ENCODE results near the gene SLC4A7.
"Not testable (repeated sequence)": the region's sequence is repeated elsewhere in the genome, so short reads cannot be mapped to it uniquely, and the experiment has no call there.

The SLC4A7 gene

DNA sequence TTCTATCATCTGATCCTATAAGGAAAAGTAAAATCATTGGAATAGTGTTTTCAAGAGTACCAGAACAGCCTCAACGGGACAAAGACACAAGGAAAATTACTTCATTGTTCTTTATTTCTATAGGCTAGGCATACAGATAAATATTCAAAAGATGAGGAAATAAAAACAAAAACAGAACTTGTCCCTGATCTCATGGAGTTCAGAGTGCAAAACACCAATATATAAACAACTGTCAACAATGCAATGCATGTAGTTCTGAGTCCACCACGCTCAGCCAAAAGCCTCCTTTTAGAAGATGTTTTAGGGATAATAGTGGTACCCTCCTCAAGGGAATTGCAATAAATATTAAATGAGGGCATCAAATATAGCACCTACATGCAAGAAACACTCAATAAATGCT lies 4.6 kb upstream of the SLC4A7 start:
- DNase-seq (ENCODE audit: insufficient read length, low spot score) (no peak), FAIRE-seq (no peak)

- no peak for FAIRE-seq
Measured at GRCh38 chr3:27487383-27487782, 3.2 kb upstream of the SLC4A7 start.

GRCh38 chr3:27486336-27486735 lies 2.2 kb upstream of the SLC4A7 start:
- DNase-seq (ENCODE audit: insufficient read length, low spot score) (no peak), FAIRE-seq (no peak)

More at GRCh38 chr3:27487383-27487782, 3.2 kb upstream of the SLC4A7 start:
- no peak for DNase-seq (ENCODE audit: insufficient read length, low spot score)

DNA sequence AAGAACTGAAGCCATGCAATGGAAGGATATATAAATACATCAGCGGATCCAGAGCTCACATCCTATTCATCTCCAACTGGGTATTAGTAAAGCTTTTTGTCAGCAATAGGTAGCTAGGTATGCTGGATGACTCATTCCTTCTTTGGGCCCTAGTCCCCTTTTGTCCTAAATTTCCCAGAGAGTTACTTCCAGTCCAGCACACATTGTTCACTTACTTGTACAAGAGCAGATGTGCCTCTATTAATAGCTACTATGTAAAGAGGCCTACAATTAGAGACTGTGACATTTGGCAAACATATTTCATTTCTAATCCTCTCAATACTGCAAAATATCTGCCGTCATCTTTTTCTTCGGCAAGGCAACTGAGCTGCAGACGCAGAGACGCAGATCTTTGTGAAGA lies 1.7 kb upstream of the SLC4A7 start:
- DNase-seq (ENCODE audit: insufficient read length, low spot score) (no peak), FAIRE-seq (no peak)

GRCh38 chr3:27483117-27484014 lies 818 bp downstream of the SLC4A7 start:
- DNase-seq (ENCODE audit: insufficient read length, low spot score) (peak; percentile 40), FAIRE-seq (no peak)

DNA sequence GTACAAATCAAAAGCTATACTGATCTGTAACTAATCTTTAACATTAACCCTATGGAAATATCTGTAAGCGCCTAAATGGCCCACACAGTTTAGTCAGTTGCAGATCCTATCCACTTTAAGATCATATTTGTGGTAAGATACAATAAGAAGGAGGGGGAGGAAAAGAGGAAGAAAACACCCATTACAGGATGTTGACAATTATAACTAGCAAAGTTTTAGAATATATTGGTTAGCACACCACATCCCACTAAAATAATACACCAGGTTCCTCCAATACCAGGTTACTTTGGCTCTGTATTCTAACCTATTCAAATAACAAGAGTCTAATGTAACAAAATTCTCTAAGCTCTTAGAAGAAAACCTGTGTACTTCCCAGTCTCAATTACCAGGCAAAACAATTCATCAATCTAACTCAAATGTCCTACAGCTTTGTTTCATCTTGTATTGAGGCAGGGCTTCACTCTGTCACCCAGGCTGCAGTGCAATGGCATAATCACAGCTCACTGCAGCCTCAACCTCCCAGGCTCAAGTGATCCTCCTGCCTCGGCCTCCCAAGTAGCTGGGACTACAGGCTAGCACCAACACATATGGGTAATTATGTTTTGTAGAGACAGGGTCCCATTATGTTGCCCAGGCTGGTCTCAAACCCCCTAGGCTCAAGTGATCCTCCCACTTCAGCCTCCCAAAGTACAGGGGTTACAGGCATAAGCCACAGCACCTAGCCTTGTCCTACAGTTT lies 4.2 kb downstream of the SLC4A7 start:
- FAIRE-seq (no peak), DNase-seq (ENCODE audit: insufficient read length, low spot score) (no peak)

DNA sequence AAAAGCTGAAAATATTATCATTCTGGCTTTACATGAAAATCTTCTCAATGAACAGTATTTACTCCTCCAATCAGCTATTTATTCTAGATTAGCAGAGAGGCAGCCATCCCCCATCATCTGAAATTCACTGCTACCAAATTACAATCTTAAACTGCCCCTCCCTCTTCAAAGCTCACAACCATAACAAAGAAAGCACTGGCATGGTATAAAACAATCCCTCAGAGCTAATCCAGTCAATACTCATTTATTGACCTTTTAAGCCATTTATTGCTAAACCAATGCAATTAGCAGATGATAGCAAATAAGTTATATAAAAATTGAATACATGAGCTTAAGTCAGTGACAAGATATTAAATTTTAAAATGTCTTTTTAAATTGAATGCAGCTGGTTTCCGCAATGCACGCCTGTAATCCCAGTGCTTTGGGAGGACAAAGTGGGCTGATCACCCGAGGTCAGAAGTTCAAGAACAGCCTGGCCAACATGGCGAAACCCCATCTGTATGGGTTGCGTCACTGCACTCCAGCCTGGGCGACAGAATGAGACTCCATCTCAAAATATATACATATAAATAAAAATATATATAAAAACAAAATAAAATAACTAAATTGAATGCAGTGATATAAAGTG lies 12.1 kb downstream of the SLC4A7 start:
- DNase-seq (ENCODE audit: insufficient read length, low spot score) (no peak), FAIRE-seq (no peak)

DNA sequence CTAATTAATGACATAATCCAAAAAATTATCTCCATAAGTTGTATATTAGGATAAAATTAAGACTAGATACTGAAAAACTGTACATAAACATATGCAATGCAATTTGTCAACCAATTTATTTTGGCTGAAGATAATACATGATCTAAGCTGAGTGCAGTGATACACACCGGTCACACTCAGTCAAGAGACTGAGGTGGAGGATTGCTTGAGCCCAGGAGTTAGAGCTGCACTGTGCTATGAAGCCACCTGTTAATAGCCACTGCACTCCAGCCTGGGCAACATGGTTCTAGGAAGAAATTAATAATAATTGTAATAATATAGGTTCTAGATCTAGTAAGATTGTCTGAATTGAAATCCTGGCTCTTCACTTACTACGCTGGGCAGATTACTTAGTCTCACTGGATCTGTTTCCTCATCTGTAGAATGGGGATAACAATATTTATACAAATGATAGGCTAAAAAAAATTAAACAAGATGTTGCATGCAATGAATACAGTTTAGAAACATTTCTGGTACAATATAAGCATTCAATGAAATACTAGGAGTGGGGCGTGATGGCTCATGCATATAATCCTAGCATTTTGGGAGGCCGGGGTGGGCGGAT lies 15.8 kb downstream of the SLC4A7 start:
- DNase-seq (ENCODE audit: insufficient read length, low spot score), result no peak
- FAIRE-seq, result no peak

GRCh38 chr3:27467545-27467944 lies 16.6 kb downstream of the SLC4A7 start:
- FAIRE-seq (no peak), DNase-seq (ENCODE audit: insufficient read length, low spot score) (peak; percentile 52)

DNA sequence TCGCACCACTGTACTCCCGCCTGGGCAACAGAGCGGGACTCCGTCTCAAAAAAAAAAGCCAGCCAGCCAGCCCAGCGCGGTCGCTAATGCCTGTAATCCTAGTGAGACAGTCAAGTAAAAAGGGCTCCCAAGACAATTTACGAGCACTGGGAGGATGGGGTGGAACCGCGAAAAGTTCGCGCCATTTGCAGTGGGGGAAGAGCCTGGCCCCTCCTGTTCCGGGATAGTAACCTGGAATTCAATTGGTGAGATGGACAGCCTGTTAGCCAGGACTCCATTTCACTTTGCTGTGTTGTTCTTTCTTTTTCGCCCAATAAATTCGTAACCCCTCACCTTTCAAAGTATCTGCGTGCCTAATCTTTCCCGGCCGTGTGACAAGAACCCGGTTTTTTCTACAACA lies 19.5 kb downstream of the SLC4A7 start:
- no peak for DNase-seq (ENCODE audit: insufficient read length, low spot score)
- no peak for FAIRE-seq

GRCh38 chr3:27462228-27462627 lies 22.0 kb downstream of the SLC4A7 start:
- DNase-seq (ENCODE audit: insufficient read length, low spot score), result no peak
- FAIRE-seq, result no peak

DNA sequence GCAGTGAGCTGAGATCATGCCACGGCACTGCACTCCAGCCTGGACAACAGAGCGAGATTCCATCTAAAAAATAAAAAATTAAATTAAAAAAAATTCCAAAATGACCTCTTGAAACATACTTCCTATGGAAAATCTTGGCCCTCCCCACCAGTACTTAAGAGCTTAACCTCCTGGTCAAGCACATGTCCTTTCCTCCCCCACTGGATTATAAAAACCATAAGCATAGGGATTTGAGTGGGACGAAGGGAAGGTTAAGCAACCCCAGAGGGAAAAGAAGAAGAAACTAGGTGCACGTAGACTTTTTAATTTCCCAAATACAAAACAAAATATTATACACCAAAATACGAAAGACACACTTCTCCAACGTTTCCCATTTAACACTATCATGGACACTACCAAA lies 25.3 kb downstream of the SLC4A7 start:
- DNase-seq (ENCODE audit: insufficient read length, low spot score) (no peak), FAIRE-seq (no peak)

DNA sequence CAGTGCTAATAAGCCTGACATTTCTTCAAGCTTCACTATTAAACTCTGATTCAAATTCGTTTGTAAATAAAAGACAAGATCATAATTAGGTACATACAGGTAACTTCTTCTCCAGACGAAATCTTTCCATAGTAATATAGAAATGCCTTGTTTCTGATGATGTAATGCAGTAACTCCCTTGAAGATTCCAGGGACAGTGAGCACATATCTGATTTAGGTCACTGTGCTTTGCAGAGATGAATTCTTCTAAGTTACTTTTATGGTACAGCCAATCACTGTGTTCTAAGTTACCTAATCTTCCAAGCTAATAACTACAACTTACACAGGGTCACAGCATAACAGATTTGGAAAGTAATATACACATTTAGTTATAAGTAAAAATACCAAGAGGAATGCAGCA lies 27.6 kb downstream of the SLC4A7 start:
- FAIRE-seq, result no peak

DNA sequence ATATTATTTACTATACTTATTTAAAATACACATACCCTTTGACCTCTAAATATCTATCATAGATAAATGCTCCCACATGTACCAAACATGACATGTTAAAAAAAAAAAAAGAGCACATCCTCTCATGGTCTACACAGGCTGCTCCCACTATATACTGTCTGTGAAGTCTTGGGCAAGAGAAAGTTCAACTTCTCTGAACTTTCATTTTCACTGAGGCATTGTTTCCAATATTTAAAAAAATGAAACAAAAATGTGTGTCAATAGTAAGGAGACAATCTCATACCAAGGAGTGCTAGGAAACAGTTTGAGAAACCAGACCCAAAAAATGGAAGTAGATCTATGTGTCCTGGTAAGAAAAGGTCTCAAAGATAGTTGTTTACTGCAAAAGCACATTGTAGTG lies 29.3 kb downstream of the SLC4A7 start:
- no peak for DNase-seq (ENCODE audit: insufficient read length, low spot score)
- no peak for FAIRE-seq

More for the DNA sequence above, 27.6 kb downstream of the SLC4A7 start:
- no peak for DNase-seq (ENCODE audit: insufficient read length, low spot score)

- DNase-seq (ENCODE audit: insufficient read length, low spot score), result no peak
- no peak for FAIRE-seq
Measured at GRCh38 chr3:27454461-27454860, 29.7 kb downstream of the SLC4A7 start.

- DNase-seq (ENCODE audit: insufficient read length, low spot score) (no peak), FAIRE-seq (no peak)
Measured at GRCh38 chr3:27452368-27453090, 31.7 kb downstream of the SLC4A7 start.

- FAIRE-seq, result no peak
- DNase-seq (ENCODE audit: insufficient read length, low spot score), result no peak
Measured at GRCh38 chr3:27451842-27452241, 32.3 kb downstream of the SLC4A7 start.

DNA sequence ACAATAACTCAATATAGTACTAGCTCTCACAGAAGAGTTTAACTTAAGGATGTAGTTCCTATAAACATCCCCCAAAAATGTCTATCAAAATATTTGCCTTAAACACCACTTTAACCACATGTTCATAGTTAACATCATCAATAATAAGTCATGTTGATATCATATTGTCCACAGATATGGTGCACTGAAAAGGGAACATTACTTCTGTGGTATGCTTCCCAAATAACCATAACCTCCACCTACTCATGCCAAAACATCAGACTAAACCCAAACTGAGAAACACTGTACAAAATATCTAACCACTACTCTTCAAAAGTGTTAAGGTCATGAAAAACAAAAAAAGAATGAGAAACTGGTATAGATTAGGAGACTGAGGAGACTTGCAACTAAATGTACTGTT lies 32.9 kb downstream of the SLC4A7 start:
- DNase-seq (ENCODE audit: insufficient read length, low spot score) (no peak), FAIRE-seq (no peak)

DNA sequence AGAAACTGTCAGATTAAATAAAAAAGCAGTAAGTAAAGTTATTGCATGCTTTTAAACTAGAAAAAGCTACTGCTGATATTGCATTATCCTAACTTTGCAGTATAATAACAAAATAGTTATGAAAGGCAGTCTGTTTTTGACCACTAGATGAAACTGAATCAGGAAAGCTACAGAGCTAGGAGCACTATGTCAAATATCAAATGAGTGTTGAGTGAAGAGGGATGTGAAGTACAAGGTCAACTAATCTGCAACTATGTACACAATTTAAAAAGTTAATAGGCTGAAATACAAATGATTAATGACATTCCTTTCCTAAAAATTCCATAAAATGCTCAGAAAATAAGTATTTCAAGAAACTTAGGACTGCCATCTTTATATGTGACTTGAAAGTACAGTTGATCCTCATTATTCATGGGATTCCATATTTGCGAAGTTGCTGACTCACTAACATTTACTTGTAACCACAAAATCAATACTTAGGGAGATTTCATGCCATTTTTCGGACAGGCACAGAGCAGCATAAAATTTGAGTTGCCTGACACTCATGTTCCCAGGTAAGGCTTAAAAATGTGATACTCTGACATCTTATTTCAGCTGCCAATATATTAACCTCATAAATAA lies 34.5 kb downstream of the SLC4A7 start:
- DNase-seq (ENCODE audit: insufficient read length, low spot score), result no peak
- no peak for FAIRE-seq

DNA sequence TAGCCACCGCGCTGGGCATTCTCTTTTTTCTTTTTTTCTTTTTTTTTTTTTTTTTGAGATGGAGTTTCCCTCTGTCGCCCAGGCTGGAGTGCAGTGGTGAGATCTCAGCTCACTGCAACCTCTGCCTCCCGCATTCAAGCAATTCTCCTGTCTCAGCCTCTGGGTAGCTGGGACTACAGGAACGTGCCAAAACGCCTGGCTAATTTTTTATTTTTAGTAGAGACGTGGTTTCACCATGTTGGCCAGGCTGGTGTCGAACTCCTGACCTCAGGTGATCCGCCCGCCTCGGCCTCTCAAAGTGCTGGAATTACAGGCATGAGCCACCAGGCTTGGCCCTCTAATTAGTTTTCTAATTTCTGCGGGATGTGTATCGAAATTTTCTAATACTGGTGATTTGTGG lies 41.2 kb downstream of the SLC4A7 start:
- DNase-seq (ENCODE audit: insufficient read length, low spot score); FAIRE-seq: not testable (repeated sequence)
